Cardiac septum (tissue), 1 donor: Measurements from ENCODE around the gene DDI2. TPM values are rescaled to one million over a fixed set of nuclear protein-coding genes. Genes with fewer than 3 reads are reported as not detected.

ENCODE experiments used
- DNase-seq: peaks from one replicate; pipeline ENCODE4 v3.0.0-alpha.2; 2020; ENCODE audit warnings: low spot score
- intact Hi-C: fragments of 100-400 bp; cut with DNase I; formaldehyde crosslinking; loops from one replicate; pipeline ENCODE4 v1.14.0; 2022
- total RNA-seq: library from RNA; stranded (reverse); fragmentation: NEBNext Ultra II Directional; extraction: Animal tissue kit (Norgen Biotek cat#: 25700); gene quantifications from one replicate; pipeline ENCODE4 v1.2.1, GENCODE V29; 2021
- donor health status: DM: no; HTN: no; CAD: no.

The DDI2 gene
- total RNA-seq, 1 donor from 2014 or later, result 23.7 TPM

- no peak for DNase-seq
These were observed 100.9 kb downstream of the DDI2 start for GRCh38 chr1:15718199-15718601.

More at GRCh38 chr1:15718199-15718601, 100.9 kb downstream of the DDI2 start:
- intact Hi-C loops, result no loop called here

Other genes starting within 250 kb of the DDI2 start
- 14.3 TPM for gene EFHD2, start 207.6 kb upstream of the DDI2 start, total RNA-seq
- not detected for gene CTRC, start 179.0 kb upstream of the DDI2 start, total RNA-seq
- gene CELA2A, start 160.7 kb upstream of the DDI2 start, total RNA-seq, result not detected
- gene CELA2B, start 141.4 kb upstream of the DDI2 start, total RNA-seq, result not detected
- 10.6 TPM for gene CASP9, start 93.2 kb upstream of the DDI2 start, total RNA-seq
- gene DNAJC16, start 90.6 kb upstream of the DDI2 start, total RNA-seq, result 11.0 TPM
- 0.11 TPM for gene AGMAT, start 32.4 kb upstream of the DDI2 start, total RNA-seq
- gene PLEKHM2, start 66.9 kb downstream of the DDI2 start, total RNA-seq, result 93.1 TPM
- 2.9 TPM for gene SLC25A34, start 118.8 kb downstream of the DDI2 start, total RNA-seq
- not detected for gene TMEM82, start 125.0 kb downstream of the DDI2 start, total RNA-seq
- gene FBLIM1, start 141.3 kb downstream of the DDI2 start, total RNA-seq, result 40.6 TPM
- gene UQCRHL, start 190.2 kb downstream of the DDI2 start, total RNA-seq, result 4.9 TPM
- gene SPEN, start 230.2 kb downstream of the DDI2 start, total RNA-seq, result 37.8 TPM